HG03521 (cell line): ENCODE measurements around the gene TMIE.
"Not testable (repeated sequence)": the region's sequence is repeated elsewhere in the genome, so short reads cannot be mapped to it uniquely, and the experiment has no call there.

ENCODE experiments used
- ATAC-seq: cut with Tn5 transposase; IDR thresholded peaks from one replicate; pipeline ENCODE4 v1.9.1; 2021; ENCODE audit warnings: mild to moderate bottlenecking, moderate library complexity; ENCODE audit not compliant: unreplicated experiment

The TMIE gene

DNA sequence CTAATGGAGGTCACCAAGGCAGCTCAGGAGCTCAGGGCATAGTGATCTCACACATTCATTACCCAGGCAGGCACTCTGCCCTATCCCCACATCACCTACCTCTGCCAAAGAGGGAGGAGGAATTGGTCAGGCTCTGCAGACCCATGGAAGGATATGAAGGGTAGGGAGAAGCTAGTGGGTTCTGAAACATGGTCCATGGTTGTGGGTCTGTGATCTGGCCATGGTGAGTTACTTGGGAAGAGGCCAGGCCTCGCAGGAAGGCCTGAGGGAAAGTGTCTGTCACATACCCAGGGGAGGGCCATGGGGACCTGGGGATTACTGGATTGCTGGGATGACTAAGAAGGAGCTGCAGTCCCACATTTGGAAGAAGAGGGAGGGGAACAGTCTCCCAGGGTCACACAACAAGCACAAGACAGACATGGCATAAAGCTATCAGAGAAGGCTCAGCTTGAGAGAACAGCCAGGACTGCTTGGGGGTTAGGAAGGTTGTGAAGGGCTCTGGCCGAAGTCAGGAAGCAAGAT, 17.9 kb downstream of the TMIE start:
- no peak for ATAC-seq

DNA sequence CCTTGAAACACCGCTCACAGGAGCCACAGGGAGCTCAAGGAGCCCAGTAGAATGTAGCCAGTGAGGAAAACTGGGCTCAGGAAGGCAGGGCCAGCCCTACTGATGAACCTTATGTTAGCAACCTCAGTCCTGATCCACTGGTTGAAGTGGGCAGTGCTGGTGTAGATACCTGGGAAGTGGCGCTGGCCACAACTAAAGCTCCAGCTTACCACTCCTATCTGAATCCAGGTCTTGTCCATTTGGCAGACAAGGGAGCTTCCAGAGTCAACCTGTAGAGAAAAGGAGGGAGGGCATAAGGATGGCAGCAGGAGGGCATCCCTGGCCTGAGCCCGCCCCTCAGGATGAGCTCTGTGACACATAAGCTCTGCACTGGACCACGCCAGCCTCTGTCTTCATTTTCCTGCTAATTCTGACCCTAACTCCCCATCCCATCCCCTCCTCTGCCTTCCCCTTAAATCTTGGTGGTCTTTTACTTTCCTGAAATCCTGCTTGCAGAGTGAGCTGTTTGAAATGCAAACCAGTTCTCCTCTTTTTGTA, 18.6 kb downstream of the TMIE start:
- no peak for ATAC-seq

DNA sequence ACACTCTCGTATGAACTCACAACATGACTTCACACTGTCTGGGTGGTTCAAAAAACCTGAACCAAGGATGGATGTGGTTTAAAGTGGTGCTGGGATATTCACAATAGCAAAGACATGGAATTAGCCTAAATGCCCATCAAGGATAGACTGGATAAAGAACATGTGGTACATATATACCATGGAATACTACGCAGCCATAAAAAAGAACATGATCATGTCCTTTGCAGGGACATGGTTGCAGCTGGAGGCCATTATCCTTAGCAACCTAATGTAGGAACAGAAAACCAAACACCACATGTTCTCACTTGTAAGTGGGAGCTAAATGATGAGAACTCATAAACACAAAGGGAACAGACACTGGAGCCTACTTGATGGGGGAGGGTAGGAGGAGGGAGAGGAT, 19.8 kb downstream of the TMIE start:
- ATAC-seq, result no peak

DNA sequence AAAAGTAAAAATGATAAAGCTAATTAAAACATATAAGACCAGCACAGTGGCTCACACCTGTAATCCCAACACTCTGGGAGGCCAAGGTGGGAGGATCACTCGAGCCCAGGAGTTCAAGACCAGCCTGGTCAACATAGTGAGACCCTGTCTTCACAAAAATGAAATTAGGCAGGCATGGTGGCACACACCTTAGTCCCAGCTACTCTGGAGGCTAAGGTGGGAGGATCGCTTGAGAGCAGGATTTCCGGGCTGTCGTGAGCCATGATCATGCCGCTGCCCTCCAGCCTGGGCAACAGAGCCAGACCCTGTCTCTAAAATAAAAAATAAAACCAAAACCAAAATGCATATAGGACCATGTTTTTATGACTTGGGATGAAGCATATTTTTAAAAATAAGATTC, 21.3 kb downstream of the TMIE start:
- ATAC-seq, result no peak

DNA sequence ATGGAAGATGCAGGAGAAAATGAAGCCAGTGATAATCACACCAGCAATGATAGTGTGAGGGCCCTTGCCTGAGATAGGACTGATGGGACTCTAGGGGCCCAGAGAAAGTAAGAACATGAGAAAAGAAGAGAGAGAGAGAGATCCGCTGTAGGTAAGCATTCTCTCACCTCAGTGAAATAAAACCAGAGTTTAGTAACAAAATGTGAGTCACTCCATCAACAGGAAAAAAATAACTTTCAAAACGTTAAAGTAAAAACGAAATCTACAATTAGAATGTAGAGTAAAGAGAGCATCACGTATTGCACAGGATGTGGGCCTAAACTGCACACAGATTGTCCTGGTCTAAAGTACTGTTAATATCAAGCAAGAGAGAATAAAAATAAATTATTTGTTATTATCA, 23.2 kb downstream of the TMIE start:
- ATAC-seq, result no peak

DNA sequence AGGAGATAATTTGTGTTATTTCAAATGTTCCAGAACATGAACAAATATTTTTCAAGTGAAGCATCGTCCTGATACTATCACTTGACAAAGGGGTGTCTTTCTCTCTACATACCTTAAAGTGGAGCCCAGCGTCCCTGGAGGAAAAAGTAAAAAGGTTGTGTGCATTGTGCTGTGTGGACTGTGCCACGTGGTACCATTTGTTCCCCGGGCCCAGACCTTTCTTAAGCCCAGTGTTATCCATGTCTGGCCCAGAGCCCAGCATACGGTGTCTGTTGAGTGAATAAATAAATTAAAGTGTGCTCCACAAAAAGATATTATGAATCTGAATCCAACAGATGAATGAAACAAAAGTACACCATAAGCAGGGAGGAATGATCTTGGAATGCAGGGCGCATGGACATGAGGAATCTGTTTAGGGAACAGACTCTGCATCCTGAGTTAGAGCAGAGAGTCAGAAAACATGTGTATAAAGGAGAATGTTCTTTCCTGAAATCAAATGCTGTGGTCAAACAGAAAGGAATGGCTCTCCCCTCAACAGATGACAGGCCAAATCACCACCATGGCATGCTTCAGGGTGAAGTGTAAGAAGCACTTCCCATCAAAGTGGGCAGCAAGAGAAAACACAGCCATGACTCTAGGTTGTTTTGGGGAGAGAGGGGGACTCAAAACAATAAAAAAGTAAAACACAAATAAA, 24.6 kb downstream of the TMIE start:
- ATAC-seq, result no peak

DNA sequence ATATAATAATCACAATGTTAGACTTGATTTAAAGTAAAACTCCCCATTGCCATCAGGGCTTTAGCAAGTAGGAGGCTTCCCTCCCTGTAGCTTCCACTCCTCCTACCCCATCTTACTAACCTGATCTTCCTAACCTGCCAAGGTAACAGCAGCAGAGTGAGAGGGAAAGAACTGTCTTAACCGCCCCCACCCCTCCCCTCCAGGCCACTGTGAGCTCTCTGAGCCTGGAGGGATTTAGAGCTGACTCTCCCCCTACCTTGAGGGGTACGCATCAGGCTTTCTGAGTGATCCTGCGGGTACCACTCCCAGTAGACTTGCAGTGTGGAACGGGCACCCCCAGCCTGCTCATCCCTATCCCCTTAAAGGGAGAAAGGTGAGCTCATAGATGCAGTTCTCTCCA, 27.8 kb downstream of the TMIE start:
- ATAC-seq, result no peak

DNA sequence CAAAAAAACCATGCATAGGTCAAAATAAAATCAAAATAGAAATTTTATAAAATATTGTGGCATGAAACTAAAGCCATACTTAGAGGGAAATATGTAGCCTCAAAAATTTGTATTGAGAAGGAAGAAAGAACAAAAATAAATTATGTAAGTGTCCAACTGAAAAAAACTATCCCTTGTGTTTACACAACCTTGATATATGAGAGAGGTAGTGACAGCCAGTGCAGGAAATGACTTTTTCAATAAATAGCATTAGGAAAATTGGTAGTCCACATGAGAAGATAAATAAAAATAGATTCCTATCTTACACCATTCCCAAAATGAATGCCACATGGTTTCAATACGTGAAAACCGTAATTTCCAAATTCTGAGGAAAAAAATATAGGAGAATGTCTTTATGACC, 29.6 kb downstream of the TMIE start:
- no peak for ATAC-seq

DNA sequence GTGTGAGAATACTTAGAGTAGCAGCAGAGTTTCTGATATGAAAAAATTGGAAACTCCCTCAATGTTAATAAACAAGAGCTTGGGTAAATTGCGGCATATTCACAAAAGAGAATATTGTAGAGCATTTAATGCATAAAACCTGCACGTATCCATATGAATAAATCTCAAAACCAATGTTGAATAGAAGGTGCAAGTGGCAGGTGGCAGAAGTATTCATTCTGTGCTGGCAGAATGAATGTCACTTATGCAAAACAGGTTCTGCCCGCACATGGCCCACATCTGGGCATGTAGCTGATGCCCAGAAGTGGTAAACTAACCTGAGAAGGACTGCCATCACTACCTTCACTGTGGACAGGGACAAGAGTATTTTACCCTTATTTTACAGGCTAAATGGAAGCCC, 30.6 kb downstream of the TMIE start:
- ATAC-seq, result no peak

DNA sequence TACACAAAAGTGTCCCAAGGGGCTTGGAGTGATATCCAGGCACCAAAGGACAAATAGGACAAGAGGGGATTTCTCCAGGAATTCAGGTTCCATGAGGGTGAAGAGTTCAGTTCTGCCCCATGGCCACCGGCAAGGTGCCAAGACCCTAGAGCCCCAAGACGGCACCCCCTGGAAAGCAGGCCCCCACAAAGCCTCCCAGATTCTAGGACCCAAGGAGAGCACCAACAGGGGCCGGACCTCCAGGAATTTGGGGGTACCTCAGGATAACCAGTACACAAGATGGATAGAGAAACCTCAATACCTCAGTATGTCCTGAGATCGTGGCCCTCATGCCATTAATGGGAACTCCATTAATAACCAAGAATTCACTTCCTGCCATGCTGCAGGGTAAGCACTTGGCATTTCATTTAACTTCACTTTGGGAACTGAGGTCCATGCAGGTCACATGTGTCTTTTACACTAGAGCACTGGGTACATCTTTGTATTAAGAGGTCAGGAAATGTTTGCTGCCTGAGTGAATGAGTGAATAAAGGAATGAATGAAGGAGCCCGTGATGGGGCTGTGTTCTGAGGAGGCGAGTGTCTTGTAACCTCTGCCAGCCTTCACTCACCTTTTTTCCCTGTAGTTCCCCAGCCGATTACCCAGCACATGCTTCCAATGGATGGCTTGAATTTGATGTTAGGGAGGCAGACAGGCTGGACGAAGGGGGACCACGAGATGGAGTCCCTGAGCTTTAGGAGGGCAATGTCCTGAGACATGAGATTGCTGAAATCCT, 32.0 kb downstream of the TMIE start:
- ATAC-seq, result no peak

DNA sequence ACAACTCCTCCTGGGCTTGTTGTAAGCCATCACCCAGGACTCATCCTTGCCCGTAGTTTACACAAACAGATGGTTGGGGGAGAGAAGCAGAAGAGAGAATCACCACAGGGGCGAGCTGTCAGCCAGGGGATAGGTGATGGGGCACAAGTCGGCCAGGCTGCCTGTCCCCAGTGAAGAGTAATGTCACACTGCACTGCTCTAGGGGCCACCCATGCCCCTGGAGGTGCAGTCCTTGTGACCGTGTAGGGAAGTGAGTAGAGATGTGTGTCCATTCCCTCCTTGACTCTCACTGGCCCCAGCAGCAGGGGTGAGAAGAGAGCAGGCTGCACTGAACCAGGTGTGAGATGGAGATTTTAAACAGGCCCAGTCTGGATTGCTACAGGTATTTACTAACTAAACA, 33.6 kb downstream of the TMIE start:
- no peak for ATAC-seq

DNA sequence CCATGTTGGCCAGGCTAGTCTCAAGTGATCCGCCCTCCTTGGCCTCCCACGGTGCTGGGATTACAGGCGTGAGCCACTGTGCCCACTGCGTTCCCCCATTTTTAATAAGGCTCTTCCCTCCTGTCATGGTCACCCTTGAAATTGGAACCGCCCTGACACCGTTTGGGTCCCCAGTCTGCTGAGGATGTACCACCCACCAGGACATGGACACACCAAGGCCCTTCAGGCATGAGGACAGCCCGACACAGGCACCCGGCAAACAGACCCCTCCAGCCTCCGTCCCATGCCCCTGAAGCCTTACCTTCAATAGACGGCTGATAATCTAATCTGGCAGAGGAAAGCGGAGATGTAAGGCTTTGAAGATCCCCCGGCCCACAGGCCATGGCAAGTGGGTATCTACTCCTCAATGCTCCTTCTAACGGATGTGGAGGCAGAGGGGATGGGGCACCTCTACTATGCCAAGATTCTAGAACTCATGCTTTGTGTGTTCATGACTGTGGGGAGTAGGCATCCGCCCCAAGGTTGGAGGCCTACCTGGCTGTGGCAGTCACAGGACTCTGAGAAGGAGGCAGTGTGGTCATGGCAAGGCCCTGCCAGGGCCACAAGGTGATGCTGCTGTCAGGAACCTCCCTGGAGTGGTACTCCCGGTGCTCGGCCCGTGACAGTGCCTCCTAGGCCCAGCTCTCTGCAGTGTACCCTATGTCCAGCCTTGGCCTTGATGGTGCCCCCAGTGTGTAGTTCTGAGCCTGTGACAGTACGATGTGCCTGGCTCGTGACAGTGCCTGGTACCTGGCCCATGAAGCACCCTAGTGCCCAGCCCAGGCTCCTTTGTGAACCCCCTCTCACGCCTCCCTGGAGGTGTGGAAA, 35.0 kb downstream of the TMIE start:
- no peak for ATAC-seq

DNA sequence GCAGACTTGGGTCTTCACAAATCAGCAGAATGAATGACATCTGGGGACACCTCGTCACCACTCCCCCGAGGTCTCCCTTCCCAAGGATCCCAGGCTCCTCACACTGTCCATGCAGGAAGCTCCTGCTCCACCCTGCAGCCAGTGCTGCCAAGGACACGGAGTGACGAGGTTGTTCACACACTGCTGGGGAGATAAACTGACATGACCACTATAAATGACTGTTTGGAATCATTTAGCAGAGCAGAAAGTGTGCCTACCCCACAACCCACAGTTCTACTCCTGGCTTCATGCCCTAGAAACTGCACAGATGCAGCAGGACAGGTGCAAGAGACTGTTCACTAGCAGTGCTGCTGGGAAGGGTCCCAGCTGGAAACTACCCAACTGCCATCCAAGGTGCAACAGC, 36.1 kb downstream of the TMIE start:
- no peak for ATAC-seq

DNA sequence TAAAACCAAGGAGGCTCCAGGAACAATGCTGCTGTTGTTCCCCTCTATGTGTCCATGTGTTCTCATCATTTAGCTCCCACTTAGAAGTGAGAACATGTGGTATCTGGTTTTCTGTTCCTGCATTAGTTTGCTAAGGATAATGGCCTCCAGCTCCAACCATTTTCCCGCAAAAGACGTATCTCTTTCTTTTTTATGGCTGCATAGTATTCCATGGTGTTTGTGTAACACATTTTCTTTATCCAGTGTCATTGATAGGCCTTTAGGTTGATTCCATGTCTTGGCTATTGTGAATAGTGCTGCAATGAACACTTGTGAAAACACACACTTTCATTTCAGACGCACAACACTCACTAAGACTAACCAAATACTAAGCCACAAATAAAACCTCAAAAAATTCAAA, 38.4 kb downstream of the TMIE start:
- not testable (repeated sequence) for ATAC-seq

DNA sequence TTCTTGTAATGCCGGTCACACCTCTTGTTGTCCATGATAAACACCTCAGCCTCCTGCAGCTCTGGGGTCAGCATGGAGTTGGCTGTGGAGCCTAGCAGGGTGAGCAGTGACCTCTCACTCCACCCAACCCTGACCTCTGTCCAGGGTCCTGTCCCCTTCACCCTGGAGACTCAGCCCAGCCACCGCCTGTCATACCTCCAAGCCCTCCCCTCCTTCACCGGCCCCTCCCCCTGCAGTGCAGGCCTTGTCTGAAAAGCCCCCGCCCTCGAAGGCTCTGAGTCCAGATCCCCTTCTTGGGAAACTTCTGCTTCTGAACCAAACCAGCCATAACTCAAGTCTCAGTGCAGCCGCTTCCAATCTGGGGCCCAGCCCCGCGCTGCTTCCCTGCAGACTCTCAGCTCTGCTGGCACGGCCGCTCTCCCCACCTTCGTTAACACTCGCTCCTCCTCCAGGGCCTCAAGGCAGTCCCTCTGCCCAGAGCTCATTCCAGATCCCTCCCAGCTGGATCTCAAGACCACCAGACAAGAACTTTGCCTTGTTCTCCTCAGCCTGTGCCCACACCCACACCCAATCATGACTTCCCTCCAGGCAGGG, 41.9 kb downstream of the TMIE start:
- ATAC-seq, result no peak

DNA sequence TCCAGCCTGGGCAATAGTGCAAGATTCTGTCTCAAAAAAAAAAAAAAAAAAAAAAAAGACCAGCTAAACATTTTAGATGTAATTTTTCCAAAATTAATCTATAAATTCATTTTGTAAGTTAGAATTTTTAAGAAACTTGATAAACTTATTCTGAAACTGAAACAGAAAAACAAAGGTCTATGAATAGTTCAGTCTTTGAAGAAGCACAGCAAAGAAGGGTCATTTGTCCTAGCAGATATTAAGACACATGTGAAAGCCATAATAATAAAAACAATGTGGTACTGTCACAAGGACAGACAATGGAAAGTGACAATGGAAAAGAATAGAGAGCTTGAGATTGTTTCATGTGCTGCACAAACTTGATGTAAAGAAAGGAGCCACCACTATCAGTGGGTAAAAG, 45.5 kb downstream of the TMIE start:
- no peak for ATAC-seq

DNA sequence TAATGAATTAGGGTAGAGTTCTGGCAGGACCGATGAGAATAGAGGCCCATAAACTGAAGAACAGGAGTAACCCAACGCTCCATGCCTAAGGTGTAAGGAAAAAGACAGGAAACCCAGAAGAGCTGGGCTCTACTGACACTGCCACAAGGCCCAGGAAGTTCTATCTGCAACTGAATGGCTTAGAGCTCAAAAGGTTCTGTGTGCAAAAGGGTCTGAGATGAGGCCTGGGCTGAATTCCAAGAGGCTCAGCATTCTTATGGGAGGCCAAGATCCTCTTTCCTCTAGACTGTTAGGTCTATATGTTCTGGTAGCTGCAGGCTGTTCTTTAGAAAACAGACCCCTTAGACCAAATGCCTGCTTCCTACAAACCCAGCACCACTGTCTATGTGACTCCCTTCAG, 47.0 kb downstream of the TMIE start:
- no peak for ATAC-seq

DNA sequence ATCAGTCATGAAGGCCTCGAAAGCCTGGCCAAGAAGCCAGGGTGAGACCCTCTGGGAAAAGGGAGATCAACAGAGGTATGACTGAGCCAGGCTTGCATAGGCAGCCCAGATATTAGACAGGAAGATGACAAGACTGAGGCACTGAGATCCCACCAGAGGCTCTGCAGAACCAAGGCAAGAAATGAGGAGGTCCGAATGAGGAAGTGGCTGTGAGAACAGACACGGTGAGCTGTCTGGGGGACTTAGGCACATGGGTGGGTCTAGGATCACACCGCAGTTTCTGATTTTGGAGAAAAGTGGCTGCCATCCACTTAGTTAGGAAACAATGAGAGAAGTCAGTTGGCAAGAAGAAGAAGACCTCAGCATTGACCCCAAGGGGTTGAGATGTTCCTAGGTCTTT, 47.9 kb downstream of the TMIE start:
- no peak for ATAC-seq

DNA sequence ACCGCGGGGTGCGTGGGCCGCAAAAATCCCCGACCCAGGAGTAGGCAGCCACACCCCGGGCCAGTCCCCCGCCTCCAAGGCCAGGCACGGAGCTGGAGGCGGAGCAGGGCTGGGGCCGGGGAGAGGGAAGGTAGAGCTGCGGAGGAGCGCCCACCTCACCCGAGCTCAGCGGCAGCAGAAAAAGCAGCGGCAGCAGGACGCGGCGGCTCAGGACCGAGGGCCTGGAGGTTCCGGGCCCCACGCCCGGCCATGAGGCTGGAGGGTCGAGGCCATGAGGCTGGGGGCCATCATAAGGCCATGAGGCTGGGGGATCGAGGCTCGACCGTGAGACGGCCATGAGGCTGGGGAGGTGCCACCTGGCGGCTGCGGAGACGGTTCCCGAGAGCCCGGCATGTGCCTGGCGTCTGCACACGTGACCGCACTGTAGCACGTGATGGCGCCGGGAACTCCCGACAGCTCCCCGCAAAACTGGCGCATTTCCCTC, 49.4 kb downstream of the TMIE start:
- no peak for ATAC-seq

DNA sequence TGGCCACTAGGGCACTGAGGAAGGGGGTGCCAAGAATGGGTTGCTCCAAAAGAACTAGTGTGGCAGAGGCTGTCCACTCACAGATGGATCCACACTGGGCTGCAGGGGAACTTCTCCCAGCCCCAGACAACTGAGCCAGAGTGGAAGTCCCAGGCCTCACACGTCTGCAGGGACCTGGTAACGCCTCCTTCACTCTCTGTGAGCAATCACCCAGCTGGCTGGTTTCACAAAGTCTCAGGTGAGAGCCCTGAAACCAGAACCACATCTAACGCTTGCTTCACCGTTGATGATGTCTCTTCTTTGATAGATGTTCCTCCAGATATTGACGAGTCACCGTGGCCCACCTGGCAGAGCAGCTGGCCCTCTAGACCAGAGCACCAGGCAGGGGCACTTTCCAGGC, 51.9 kb downstream of the TMIE start:
- not testable (repeated sequence) for ATAC-seq

DNA sequence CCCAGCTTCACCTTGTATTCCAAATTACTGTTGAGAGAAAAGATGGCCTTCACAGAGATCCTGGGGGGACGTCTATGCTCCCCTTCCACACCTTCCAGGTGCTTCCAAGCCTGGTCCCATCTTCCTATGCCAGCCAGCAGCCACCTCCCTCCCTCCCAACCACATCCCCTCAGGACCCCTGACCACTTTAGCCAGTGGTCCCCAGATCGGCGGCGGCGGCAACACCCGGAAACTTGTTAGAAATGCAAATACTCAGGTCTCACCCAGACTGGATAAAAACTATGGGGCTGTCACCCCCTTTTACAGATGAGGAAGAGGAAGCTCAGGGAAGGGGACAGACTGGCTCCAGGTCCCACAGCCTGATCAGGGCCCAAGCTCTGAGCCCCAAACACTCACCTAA, 54.5 kb downstream of the TMIE start:
- ATAC-seq, result no peak
